ENCODE data around the gene PODN. TPM values are rescaled to one million over a fixed set of nuclear protein-coding genes. Genes with fewer than 3 reads are reported as not detected.

PODN gene
- total RNA-seq, 4 donors from 2014 or later, result 88.4 to 197 (median 150) TPM

DNA sequence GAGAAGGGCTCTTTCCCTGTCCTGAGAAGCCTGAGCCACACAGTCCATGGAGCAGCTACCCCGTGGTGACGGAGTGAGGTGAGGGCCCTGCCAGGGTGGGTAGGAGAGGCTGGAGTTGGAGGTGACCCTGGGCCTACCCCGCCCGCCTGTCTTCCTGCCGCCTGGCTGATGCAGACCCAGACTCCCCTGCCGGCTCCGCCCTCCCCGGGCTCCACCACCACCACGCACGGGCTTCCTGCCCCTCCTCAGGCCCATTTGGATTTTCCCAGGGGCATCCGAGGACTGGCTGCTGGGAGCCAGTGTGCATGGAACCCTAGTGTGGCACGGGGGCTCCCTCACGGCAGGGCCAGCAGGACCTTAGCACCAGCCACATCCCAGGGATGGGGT, 32.5 kb downstream of the PODN start:
- TF ChIP-seq, protein P1, sequence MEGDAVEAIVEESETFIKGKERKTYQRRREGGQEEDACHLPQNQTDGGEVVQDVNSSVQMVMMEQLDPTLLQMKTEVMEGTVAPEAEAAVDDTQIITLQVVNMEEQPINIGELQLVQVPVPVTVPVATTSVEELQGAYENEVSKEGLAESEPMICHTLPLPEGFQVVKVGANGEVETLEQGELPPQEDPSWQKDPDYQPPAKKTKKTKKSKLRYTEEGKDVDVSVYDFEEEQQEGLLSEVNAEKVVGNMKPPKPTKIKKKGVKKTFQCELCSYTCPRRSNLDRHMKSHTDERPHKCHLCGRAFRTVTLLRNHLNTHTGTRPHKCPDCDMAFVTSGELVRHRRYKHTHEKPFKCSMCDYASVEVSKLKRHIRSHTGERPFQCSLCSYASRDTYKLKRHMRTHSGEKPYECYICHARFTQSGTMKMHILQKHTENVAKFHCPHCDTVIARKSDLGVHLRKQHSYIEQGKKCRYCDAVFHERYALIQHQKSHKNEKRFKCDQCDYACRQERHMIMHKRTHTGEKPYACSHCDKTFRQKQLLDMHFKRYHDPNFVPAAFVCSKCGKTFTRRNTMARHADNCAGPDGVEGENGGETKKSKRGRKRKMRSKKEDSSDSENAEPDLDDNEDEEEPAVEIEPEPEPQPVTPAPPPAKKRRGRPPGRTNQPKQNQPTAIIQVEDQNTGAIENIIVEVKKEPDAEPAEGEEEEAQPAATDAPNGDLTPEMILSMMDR (IDR thresholded peaks at IDR 0.05; ENCODE audit: low read depth), result no peak

DNA sequence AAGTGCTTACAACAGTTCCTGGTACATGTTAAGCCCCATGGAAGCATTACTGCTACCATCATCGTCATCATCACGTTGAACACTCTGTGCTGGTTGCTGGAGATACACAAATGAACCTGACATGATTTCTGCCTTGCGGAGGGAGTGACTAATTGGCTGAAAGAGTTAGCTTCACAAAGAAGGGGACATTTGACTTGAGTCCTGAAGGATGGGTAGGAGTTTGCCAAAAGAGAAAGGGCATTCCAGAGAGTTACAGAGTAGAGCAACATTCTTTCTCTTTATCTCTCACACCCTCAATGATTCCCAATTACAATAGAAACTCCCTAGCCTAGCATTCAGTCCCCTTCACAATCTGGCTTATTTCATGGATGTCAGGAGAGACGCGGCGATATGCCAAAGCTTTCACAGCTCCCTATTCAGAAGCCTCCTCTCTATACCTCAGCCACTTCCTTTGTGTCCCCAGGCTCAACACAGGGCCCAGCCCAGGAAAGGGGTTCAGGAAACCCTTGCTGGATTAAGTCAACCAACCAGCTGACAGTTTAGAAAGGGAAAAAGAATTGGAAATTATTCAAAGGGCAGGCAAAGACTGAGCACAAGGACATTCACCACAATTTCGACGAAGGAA, 42.4 kb downstream of the PODN start:
- TF ChIP-seq, protein P1 (IDR thresholded peaks at IDR 0.05; ENCODE audit: low read depth), result no peak

DNA sequence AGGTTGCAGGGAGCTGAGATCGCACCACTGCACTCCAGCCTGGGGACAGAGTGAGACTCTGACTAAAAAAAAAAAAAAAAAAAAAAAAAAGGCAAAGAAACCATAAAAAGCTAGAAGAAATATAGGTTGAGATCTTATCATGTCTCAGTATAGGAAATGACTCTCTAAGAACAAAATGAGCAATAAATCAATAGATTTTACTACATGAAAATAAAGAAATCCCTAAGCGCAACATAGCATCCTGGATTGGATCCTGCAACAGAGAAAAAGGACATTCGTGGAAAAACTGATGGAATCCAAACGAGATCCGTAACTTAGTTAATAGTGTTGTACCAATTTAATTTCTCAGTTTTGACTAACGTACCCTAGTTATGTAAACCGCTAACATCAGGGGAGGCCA, 45.1 kb downstream of the PODN start:
- TF ChIP-seq, protein P1 (IDR thresholded peaks at IDR 0.05; ENCODE audit: low read depth), result no peak

DNA sequence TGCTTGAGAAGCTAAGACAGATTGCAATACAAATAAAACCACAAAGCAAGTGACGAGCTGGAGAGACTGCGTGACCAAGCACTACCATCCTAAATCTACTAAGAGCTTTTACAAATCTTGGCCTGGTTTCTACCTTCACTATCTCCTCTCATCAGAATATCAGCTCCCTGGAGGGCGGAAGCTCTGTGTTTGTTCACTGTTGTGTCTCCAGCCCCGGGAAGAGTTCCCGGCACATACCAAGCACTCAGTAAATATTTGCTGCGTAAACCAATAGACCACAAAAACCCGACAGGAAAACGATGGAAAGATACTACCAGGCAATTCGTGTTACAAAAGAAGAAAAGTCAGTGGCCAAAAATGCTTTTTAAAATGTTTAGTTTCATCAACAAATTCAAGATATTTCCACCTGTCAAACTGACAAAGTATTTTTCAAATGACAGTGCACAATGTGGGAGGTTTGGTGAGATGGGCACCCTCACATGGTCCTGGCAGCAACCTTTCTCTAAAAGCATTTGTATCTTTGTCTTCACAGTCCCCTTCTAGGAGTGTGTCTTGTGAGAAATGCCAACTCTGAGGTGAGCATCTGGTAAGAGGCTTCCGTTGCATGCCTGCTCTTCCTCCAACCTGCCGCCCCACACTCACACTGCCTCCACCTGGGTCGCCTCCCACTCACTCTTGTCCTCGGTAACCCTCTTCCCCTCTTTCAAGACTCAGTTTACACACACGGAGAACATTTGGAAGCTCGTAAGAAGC, 45.7 kb downstream of the PODN start:
- TF ChIP-seq, protein P1 (IDR thresholded peaks at IDR 0.05; ENCODE audit: low read depth), result no peak

DNA sequence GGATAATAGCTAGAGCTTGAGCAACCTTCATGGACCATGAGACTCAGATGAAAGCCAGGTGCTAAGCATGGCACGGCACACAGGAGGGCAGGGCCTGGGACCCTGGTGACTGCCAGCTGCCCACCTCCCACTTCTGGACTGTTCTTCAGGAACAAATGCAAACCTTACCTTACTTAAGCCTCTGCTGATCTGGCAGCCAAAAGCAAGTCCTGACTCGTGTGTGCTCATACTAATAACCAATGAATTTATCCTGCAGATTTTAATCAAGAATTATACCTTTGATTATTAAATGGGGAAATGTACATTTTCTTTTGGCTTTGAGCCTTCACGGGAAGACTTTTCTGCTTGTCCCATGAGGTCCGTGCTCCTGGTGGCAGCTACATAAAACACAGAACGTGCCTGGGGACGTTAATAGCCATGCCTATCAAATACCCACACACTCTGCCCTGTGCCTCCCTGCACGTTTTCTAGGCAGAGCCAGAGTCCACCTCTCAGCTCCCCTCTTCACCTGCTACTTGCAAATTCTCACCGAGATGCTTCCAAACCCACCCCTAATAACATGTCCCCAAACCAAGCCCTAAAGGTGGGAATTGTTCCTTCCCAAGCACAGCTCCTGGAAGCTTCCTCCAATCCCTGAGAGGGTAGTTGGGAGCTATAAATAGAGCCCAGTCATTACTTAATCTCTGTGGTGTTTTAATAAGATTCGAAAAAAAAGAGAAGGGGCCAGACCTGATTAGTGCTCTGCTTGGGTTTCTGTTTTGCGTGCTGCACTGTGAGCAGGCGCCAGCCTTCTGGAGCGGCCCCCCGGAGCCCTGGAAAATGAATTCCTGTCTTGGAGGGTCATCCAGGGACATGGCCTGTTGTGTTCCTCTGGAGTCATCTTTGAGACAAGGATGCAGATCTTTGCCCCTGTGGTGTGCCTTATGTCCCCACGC, 46.9 kb downstream of the PODN start:
- TF ChIP-seq, protein P1 (IDR thresholded peaks at IDR 0.05; ENCODE audit: low read depth), result no peak

DNA sequence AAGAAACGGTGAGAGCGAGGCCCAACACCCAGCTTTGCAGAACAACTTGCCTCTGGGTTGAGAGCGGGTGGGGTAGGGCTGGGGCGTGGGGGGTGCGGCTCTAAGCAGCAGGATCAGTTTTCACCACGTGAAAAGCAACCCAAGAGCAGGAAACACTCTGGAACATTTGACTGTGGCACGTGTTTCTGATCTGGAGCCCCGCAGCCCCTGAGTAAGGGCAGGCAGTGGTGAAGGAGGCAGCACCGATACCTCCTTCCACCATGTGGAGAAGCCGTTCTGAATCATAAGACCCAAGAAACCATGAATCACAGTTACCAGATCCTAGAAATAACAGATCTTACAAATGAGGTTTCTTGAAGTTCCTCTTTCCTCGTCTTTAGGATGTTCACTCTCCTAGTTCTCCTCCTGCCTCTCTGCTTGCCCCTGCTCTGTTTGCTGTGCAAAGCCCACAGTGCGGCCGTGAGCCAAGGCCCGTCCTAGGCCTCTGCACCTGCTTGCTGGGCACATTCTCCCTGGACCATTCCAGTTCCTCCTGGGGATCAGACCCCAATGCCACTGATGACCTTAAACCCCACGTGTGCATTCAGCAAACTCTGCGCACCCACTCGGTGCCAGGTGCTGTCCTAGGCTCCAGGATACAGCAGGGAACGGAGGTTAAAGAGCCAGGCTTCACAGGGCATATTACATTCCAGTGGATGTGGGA, 48.5 kb downstream of the PODN start:
- TF ChIP-seq, protein P1 (IDR thresholded peaks at IDR 0.05; ENCODE audit: low read depth), result no peak
